A549 (cell line): ENCODE measurements around the gene CD200R1. TPM values are rescaled to one million over a fixed set of nuclear protein-coding genes. Genes with fewer than 3 reads are reported as not detected.

Experiments used
- ATAC-seq, 2 experiments: fragments of 200-7000 bp in 1 of 2; fragments of >200 bp in 1 of 2; cut with Nextera tagmentation in 1 of 2; cut with Tn5 transposase in 1 of 2; 3 replicates each; pipeline versions ENCODE4 v1.8.0 to v1.9.1; 2018 to 2020; ENCODE audit warnings: mild to moderate bottlenecking in 1 of 2, moderate library complexity in 1 of 2
- CTCF ChIA-PET: fragments of 300-600 bp; sonication (Branson Sonifier 250); formaldehyde crosslinking; extraction: SDS; loops from one replicate; lab custom pipeline; 2021; ENCODE audit warnings: antibody characterized with exemption, inconsistent platforms; lab: Yijun Ruan, JAX
- POLR2A ChIA-PET: fragments of 350-600 bp; formaldehyde crosslinking; extraction: SDS; loops from one replicate; lab custom pipeline; 2021; ENCODE audit warnings: antibody characterized with exemption, inconsistent platforms; lab: Yijun Ruan, JAX
- DNase-seq, 2 experiments: peaks; one replicate each; pipeline versions ENCODE4 v3.0.0 to v3.0.0-alpha.2; 2011 to 2016; ENCODE audit warnings: low read depth in 1 of 2, low spot score in 1 of 2
- FAIRE-seq: peaks from 2 replicates; lab custom pipeline; 2011; peaks lifted over from hg19 to GRCh38; lab: Jason Lieb, UNC
- H3K27ac ChIP-seq, 2 experiments: fragments of >200 bp; sonication (Bioruptor Twin); formaldehyde crosslinking; 3 replicates each; pipeline ENCODE4 v1.5.1; 2016 to 2017
- H3K4me1 ChIP-seq: fragments of >200 bp; sonication (Bioruptor Twin); formaldehyde crosslinking; 3 replicates; pipeline ENCODE4 v1.6.1; 2016
- H3K4me2 ChIP-seq: fragments of >200 bp; sonication (Bioruptor Twin); formaldehyde crosslinking; 3 replicates; pipeline ENCODE4 v1.6.1; 2016
- H3K4me3 ChIP-seq: fragments of >200 bp; sonication (Bioruptor Twin); formaldehyde crosslinking; 3 replicates; pipeline ENCODE4 v1.5.1; 2016
- H3K9me3 ChIP-seq: fragments of >200 bp; sonication (Bioruptor Twin); formaldehyde crosslinking; 3 replicates; pipeline ENCODE4 v1.6.1; 2016
- CBX8 ChIP-seq: fragments of 200-600 bp; sonication (generic); IDR thresholded peaks from 2 replicates; pipeline ENCODE4 v1.6.1; 2016
- CHD2 ChIP-seq: fragments of 150-350 bp; IDR thresholded peaks from 2 replicates; pipeline ENCODE4 v1.6.1; 2014; ENCODE audit warnings: low read length; ENCODE audit not compliant: partially characterized antibody
- CTCF ChIP-seq: fragments of >200 bp; sonication (Bioruptor Twin); formaldehyde crosslinking; IDR thresholded peaks from 3 replicates; pipeline ENCODE4 v1.5.1; 2016
- EHMT2 ChIP-seq: fragments of 200-600 bp; sonication (generic); IDR thresholded peaks from 2 replicates; pipeline ENCODE4 v1.6.1; 2016; ENCODE audit warnings: antibody characterized with exemption, low read depth, mild to moderate bottlenecking, moderate library complexity
- ESRRA ChIP-seq: fragments of 150-350 bp; IDR thresholded peaks from 2 replicates; pipeline ENCODE4 v1.6.1; 2014; ENCODE audit warnings: mild to moderate bottlenecking, low read length, borderline replicate concordance
- FOSL2 ChIP-seq, 2 experiments: fragments of 450-650 bp in 1 of 2; fragments of >200 bp in 1 of 2; sonication (Bioruptor Twin) in 1 of 2; formaldehyde crosslinking; IDR thresholded peaks; 2 replicates each; pipeline versions ENCODE4 v1.5.0 to v1.6.1; 2016 to 2020; ENCODE audit warnings: mild to moderate bottlenecking in 1 of 2, moderate library complexity in 1 of 2
- HOXB5 ChIP-seq: fragments of 250-450 bp; sonication (Bioruptor Pico); IDR thresholded peaks from 2 replicates; pipeline ENCODE4 v1.5.0; 2020; ENCODE audit warnings: mild to moderate bottlenecking, moderate library complexity
- JUNB ChIP-seq: fragments of >200 bp; sonication (Bioruptor Twin); formaldehyde crosslinking; IDR thresholded peaks from 2 replicates; pipeline ENCODE4 v1.6.1; 2016
- MAX ChIP-seq: IDR thresholded peaks from 2 replicates; pipeline ENCODE4 v1.6.1; 2012
- MAZ ChIP-seq: fragments of 150-350 bp; IDR thresholded peaks from 2 replicates; pipeline ENCODE4 v1.6.1; 2014; ENCODE audit warnings: antibody characterized with exemption, low read depth, low read length, borderline replicate concordance
- MYC ChIP-seq: IDR thresholded peaks from 2 replicates; pipeline ENCODE4 v1.6.1; 2012; ENCODE audit warnings: mild to moderate bottlenecking, inconsistent platforms, low read length, improper control_type of control experiment, borderline replicate concordance
- PBX3 ChIP-seq: IDR thresholded peaks from 2 replicates; pipeline ENCODE4 v1.6.1; 2012
- POLR2AphosphoS2 ChIP-seq: conservative IDR thresholded peaks from 2 replicates; pipeline ENCODE4 v1.6.1; 2012; ENCODE audit warnings: low read length, improper control_type of control experiment, inconsistent platforms
- RAD21 ChIP-seq, 2 experiments: fragments of >200 bp in 1 of 2; sonication (Bioruptor Twin) in 1 of 2; formaldehyde crosslinking in 1 of 2; IDR thresholded peaks in 1 of 2; conservative IDR thresholded peaks in 1 of 2; 2 replicates in 1 of 2; 3 replicates in 1 of 2; pipeline ENCODE4 v1.6.1; 2012 to 2018; ENCODE audit warnings: inconsistent platforms in 1 of 2
- REST ChIP-seq: fragments of 200-600 bp; sonication (generic); IDR thresholded peaks from 2 replicates; pipeline ENCODE4 v1.6.1; 2016; ENCODE audit warnings: antibody characterized with exemption, mild to moderate bottlenecking, moderate library complexity
- RFX5 ChIP-seq: fragments of 450-650 bp; IDR thresholded peaks from 2 replicates; pipeline ENCODE4 v1.7.1; 2014; ENCODE audit warnings: antibody characterized with exemption, mild to moderate bottlenecking, moderate library complexity
- SREBF2 ChIP-seq: fragments of 450-650 bp; IDR thresholded peaks from 2 replicates; pipeline ENCODE4 v1.6.1; 2014; ENCODE audit warnings: mild to moderate bottlenecking, moderate library complexity
- TFCP2L1 ChIP-seq: fragments of 250-450 bp; sonication (Bioruptor Pico); IDR thresholded peaks from 2 replicates; pipeline ENCODE4 v1.5.0; 2021; ENCODE audit warnings: mild to moderate bottlenecking
- ZSCAN20 ChIP-seq: fragments of 250-450 bp; sonication (Bioruptor Pico); IDR thresholded peaks from 2 replicates; pipeline ENCODE4 v1.8.0; 2022; ENCODE audit warnings: mild to moderate bottlenecking, moderate library complexity
- WGBS: methylation state at CpG from one replicate; pipeline ENCODE4 v1.1.6; 2017; ENCODE audit errors: missing lambda C conversion rate; 5-methylcytosine and 5-hydroxymethylcytosine counted together
- polyA plus RNA-seq, 4 experiments: library from polyadenylated mRNA; depleted of rRNA in 3 of 4; stranded (reverse); fragments of >200 nt; fragmentation: RNase III in 1 of 4; extraction: RNeasy Plus Mini Kit Qiagen cat#74134 plus additional on column Dnase treatment in 1 of 4; gene quantifications; 2 replicates in 3 of 4; 3 replicates in 1 of 4; pipeline ENCODE4 v1.2.3, GENCODE V29; 2011 to 2017
- TF ChIP-seq, protein P1 (sequence below): fragments of 450-650 bp; IDR thresholded peaks from 2 replicates; pipeline ENCODE4 v1.6.1; 2014; ENCODE audit warnings: antibody characterized with exemption
- TF ChIP-seq, protein P2 (sequence below): fragments of 250-450 bp; sonication (Bioruptor Pico); IDR thresholded peaks from 2 replicates; pipeline ENCODE4 v1.5.0; 2021; ENCODE audit warnings: mild to moderate bottlenecking, moderate library complexity, borderline replicate concordance

CD200R1 gene
- polyA plus RNA-seq, 2 of the 4 experiments (the other 2 are of a cell fraction): 0.08 to 0.12 TPM

DNA sequence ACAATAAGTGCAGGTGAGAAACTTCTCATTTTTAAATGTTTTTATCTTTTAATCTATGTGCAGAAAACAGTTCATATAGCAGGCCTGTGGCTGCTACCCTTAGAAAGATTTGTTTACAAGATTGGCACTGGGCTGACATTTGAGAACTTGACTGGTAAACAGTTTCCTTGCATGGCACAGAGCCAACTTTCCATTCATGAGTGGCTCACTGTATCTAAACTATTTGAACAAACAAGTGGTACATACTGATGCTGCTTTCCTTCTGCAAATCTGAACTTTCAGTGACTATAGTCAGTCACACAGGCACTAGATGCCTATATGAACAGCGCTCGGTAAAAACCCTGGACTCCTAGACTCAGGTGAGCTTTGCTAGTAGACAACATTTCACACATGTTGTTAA, 9.6 kb upstream of the CD200R1 start:
- ATAC-seq: no peak
- no peak overlapping the region; the same call in 2 of the 3 replicates for H3K4me2 ChIP-seq

DNA sequence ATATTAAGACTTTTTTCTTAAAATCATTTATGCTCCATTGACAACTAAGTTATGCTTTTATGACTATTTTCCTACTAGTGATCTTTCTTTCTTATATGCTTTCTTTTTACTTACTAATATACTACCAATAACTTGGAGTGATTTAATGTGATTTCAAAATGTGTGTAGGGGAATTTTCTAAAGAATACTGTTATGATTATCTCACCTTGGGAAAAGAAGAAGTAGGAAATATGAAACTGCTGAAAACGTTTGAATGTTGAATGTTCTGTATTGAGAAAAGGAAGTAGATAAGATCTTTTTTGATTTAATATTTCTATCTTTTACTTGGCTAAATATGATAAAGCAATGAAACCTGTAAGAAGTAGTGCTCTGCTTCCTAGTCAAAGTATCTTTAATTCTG, 7.8 kb upstream of the CD200R1 start:
- DNase-seq (no peak), ATAC-seq (no peak), FAIRE-seq (no peak)
- peaks cover 12% of the 10 kb centered on the region for H3K4me1 ChIP-seq
- POLR2A ChIA-PET: no interaction called here
- no peak overlapping the region for H3K27ac ChIP-seq
- H3K4me2 ChIP-seq: no peak overlapping the region
- TF ChIP-seq CTCF (no peak), ESRRA (no peak), TFCP2L1 (CRISPR knock-in tag) (no peak), CBX8 (no peak), HOXB5 (no peak), MAX (no peak), POLR2AphosphoS2 (no peak), SREBF2 (no peak), PBX3 (no peak), RAD21 (conservative IDR thresholded peaks at IDR 0.05 in 1 of 2, IDR thresholded peaks at IDR 0.05 in 1 of 2) (no peak), JUNB (no peak), REST (no peak), ZSCAN20 (CRISPR knock-in tag) (no peak), FOSL2 (IDR thresholded peaks at IDR 0.05) (no peak), FOSL2 (CRISPR knock-in tag; IDR thresholded peaks at IDR 0.05) (no peak), EHMT2 (no peak), RFX5 (no peak), MYC (no peak)
- TF ChIP-seq, protein P1, sequence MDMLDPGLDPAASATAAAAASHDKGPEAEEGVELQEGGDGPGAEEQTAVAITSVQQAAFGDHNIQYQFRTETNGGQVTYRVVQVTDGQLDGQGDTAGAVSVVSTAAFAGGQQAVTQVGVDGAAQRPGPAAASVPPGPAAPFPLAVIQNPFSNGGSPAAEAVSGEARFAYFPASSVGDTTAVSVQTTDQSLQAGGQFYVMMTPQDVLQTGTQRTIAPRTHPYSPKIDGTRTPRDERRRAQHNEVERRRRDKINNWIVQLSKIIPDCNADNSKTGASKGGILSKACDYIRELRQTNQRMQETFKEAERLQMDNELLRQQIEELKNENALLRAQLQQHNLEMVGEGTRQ: no peak
- TF ChIP-seq, protein P2, sequence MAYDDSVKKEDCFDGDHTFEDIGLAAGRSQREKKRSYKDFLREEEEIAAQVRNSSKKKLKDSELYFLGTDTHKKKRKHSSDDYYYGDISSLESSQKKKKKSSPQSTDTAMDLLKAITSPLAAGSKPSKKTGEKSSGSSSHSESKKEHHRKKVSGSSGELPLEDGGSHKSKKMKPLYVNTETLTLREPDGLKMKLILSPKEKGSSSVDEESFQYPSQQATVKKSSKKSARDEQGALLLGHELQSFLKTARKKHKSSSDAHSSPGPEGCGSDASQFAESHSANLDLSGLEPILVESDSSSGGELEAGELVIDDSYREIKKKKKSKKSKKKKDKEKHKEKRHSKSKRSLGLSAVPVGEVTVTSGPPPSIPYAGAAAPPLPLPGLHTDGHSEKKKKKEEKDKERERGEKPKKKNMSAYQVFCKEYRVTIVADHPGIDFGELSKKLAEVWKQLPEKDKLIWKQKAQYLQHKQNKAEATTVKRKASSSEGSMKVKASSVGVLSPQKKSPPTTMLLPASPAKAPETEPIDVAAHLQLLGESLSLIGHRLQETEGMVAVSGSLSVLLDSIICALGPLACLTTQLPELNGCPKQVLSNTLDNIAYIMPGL: no peak
- no peak overlapping the region for H3K4me3 ChIP-seq
- CTCF ChIA-PET: interaction anchor here (1.7 to 2.0 kb wide), 2 partner anchors 248 to 339 kb away, joined by 4 to 6 read pairs; no protein-coding TSS in a partner anchor
- 11% methylated on average over 1 of the region's 1 CpG for WGBS
- H3K9me3 ChIP-seq: no peaks in the 10 kb centered on the region

More for the DNA sequence above, 9.6 kb upstream of the CD200R1 start:
- FAIRE-seq: no peak
- CTCF ChIA-PET: interaction anchor here (1.1 to 2.5 kb wide), 6 partner anchors 151 to 402 kb away, joined by 3 to 10 read pairs (median 6); no protein-coding TSS in a partner anchor
- H3K27ac ChIP-seq: no peak overlapping the region
- DNase-seq: no peak
- no peak for TF ChIP-seq MAZ
- TF ChIP-seq CHD2: no peak
- no peak overlapping the region for H3K4me3 ChIP-seq
- POLR2A ChIA-PET: no interaction called here
- H3K4me1 ChIP-seq: peaks cover 11% of the 10 kb centered on the region
- 100% methylated on average over 2 of the region's 2 CpGs for WGBS
- no peaks in the 10 kb centered on the region for H3K9me3 ChIP-seq
